PC-3 (cell line): Measurements from ENCODE around the gene PCP4L1.

ENCODE experiments used
- EZH2 ChIP-seq: fragments of 300-600 bp; sonication (generic); IDR thresholded peaks from one replicate; pipeline ENCODE4 v1.6.1; 2017; ENCODE audit warnings: antibody characterized with exemption, mild to moderate bottlenecking, low read length; ENCODE audit not compliant: unreplicated experiment
- EZH2phosphoT487 ChIP-seq: fragments of 300-600 bp; sonication (generic); IDR thresholded peaks from 2 replicates; pipeline ENCODE4 v1.6.1; 2018; ENCODE audit warnings: mild to moderate bottlenecking, antibody characterized with exemption, low read length, borderline replicate concordance
- TF ChIP-seq, protein P1 (sequence below): fragments of 300-600 bp; sonication (generic); conservative IDR thresholded peaks from 2 replicates; pipeline ENCODE4 v1.5.1; 2017; ENCODE audit warnings: antibody characterized with exemption, low read depth, mild to moderate bottlenecking, low read length

DNA sequence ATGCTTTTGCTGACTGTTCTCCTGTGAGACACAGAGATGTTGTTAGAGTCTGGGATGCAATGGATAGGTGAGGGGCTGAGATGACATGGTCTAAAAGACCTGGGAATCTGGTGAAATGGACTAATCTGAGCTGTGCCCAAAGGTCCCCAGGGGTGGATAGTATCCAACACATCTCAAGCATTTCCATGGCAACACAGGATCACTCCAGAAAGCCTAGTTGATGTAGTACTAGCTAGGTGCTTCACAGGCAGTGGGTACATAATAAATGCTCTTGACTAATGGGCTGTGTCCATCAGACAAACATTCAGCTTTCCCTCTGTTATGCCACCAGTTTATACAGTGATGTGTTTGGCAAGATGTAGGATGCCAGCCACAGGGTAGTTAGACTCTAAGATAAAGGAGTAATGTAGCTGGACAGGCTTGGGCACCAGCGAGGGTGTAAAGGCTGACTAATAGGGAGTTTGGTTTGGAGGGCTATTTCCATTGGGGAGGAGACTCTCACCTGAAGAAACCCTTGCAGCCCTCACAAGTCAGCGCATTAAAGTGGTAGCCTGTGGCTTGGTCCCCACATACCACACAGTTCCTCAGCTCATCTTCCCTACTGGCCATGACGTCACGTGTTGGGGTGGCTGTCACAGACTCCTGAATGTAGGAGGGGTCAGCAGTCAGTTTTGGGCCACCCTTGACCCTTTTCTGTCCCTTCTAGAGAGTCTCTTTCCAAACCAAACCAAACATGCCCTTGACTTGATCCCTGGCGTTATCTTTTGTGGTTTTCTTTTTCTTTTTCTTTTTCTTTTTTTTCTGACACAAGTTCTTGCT is 22.4 kb upstream of the PCP4L1 start:
- TF ChIP-seq, protein P1, sequence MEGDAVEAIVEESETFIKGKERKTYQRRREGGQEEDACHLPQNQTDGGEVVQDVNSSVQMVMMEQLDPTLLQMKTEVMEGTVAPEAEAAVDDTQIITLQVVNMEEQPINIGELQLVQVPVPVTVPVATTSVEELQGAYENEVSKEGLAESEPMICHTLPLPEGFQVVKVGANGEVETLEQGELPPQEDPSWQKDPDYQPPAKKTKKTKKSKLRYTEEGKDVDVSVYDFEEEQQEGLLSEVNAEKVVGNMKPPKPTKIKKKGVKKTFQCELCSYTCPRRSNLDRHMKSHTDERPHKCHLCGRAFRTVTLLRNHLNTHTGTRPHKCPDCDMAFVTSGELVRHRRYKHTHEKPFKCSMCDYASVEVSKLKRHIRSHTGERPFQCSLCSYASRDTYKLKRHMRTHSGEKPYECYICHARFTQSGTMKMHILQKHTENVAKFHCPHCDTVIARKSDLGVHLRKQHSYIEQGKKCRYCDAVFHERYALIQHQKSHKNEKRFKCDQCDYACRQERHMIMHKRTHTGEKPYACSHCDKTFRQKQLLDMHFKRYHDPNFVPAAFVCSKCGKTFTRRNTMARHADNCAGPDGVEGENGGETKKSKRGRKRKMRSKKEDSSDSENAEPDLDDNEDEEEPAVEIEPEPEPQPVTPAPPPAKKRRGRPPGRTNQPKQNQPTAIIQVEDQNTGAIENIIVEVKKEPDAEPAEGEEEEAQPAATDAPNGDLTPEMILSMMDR = no peak
- TF ChIP-seq EZH2phosphoT487 (no peak), EZH2 (no peak)
